Mammary epithelial cell (primary cell): ENCODE measurements around the gene ADAMTS17.

ENCODE experiments used
- EZH2 ChIP-seq: IDR thresholded peaks from 2 replicates; pipeline ENCODE4 v1.6.1; 2012; ENCODE audit warnings: low read length, inconsistent platforms, borderline replicate concordance
- TF ChIP-seq, protein P1 (sequence below), 2 donors: IDR thresholded peaks in 1 of 2; conservative IDR thresholded peaks in 1 of 2; 2 replicates each; pipeline ENCODE4 v1.5.1; 2011 to 2012; ENCODE audit warnings: inconsistent platforms in 2 of 2, low read length in 2 of 2, mild to moderate bottlenecking in 2 of 2, control low read depth in 1 of 2, low read depth in 1 of 2; ENCODE audit not compliant: insufficient read depth in 1 of 2; ENCODE audit errors: extremely low read depth in 1 of 2

- TF ChIP-seq EZH2: no peak
- TF ChIP-seq, protein P1, sequence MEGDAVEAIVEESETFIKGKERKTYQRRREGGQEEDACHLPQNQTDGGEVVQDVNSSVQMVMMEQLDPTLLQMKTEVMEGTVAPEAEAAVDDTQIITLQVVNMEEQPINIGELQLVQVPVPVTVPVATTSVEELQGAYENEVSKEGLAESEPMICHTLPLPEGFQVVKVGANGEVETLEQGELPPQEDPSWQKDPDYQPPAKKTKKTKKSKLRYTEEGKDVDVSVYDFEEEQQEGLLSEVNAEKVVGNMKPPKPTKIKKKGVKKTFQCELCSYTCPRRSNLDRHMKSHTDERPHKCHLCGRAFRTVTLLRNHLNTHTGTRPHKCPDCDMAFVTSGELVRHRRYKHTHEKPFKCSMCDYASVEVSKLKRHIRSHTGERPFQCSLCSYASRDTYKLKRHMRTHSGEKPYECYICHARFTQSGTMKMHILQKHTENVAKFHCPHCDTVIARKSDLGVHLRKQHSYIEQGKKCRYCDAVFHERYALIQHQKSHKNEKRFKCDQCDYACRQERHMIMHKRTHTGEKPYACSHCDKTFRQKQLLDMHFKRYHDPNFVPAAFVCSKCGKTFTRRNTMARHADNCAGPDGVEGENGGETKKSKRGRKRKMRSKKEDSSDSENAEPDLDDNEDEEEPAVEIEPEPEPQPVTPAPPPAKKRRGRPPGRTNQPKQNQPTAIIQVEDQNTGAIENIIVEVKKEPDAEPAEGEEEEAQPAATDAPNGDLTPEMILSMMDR (conservative IDR thresholded peaks at IDR 0.05 in 1 of 2, IDR thresholded peaks at IDR 0.05 in 1 of 2; ENCODE audit: extremely low read depth in 1 of 2, insufficient read depth in 1 of 2, low read depth in 1 of 2, low read length in 2 of 2): no peak
Observed at GRCh38 chr15:100166313-100166712, 175.5 kb downstream of the ADAMTS17 start.
